Gastroesophageal sphincter (tissue), 3 donors: ENCODE measurements around the gene YPEL1.
"Not testable (repeated sequence)": the region's sequence is repeated elsewhere in the genome, so short reads cannot be mapped to it uniquely, and the experiment has no call there.

ENCODE experiments used
- EP300 ChIP-seq: sonication (generic); formaldehyde crosslinking; IDR thresholded peaks from one replicate; pipeline ENCODE4 v1.6.1; 2017; ENCODE audit warnings: antibody characterized with exemption, mild to moderate bottlenecking
- POLR2AphosphoS5 ChIP-seq: sonication (generic); formaldehyde crosslinking; IDR thresholded peaks from one replicate; pipeline ENCODE4 v1.6.1; 2017; ENCODE audit warnings: antibody characterized with exemption
- TF ChIP-seq, protein P1 (sequence below), 4 experiments: fragments of 200-600 bp in 2 of 4; fragments of 450-650 bp in 2 of 4; sonication (generic) in 1 of 4; IDR thresholded peaks; one replicate each; pipeline ENCODE4 v1.5.1; 2017 to 2019; ENCODE audit warnings: antibody characterized with exemption in 4 of 4, mild to moderate bottlenecking in 2 of 4, moderate library complexity in 2 of 4

DNA sequence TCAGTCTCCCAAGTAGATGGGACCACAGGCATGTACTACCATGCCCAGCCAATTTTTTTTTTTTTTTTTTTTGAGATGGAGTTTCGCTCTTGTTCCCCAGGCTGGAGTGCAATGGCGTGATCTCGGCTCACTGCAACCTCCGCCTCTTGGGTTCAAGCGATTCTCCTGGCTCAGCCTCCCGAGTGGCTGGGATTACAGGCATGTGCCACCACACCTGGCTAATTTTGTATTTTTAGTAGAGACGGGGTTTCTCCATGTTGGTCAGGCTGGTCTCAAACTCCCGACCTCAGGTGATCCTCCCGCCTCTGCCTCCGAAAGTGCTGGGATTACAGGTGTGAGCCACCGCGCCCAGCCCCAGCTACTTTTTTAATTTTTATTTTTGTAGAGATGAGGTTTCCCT, 56.8 kb downstream of the YPEL1 start:
- TF ChIP-seq, protein P1, sequence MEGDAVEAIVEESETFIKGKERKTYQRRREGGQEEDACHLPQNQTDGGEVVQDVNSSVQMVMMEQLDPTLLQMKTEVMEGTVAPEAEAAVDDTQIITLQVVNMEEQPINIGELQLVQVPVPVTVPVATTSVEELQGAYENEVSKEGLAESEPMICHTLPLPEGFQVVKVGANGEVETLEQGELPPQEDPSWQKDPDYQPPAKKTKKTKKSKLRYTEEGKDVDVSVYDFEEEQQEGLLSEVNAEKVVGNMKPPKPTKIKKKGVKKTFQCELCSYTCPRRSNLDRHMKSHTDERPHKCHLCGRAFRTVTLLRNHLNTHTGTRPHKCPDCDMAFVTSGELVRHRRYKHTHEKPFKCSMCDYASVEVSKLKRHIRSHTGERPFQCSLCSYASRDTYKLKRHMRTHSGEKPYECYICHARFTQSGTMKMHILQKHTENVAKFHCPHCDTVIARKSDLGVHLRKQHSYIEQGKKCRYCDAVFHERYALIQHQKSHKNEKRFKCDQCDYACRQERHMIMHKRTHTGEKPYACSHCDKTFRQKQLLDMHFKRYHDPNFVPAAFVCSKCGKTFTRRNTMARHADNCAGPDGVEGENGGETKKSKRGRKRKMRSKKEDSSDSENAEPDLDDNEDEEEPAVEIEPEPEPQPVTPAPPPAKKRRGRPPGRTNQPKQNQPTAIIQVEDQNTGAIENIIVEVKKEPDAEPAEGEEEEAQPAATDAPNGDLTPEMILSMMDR (IDR thresholded peaks at IDR 0.05) = not testable (repeated sequence)
- TF ChIP-seq POLR2AphosphoS5, EP300: not testable (repeated sequence)
